Fibroblast of villous mesenchyme (primary cell): ENCODE measurements around the gene AK8. TPM values are rescaled to one million over a fixed set of nuclear protein-coding genes. Genes with fewer than 3 reads are reported as not detected.

Experiments used
- DNase-seq: peaks from one replicate; pipeline ENCODE4 v3.0.0-alpha.2; 2010; ENCODE audit warnings: low read depth
- H3K4me3 ChIP-seq: 2 replicates; pipeline ENCODE4 v1.5.1; 2011; ENCODE audit warnings: low read depth, mild to moderate bottlenecking, low read length
- CTCF ChIP-seq: IDR thresholded peaks from 2 replicates; pipeline ENCODE4 v1.5.1; 2012; ENCODE audit warnings: low read depth, mild to moderate bottlenecking, low read length; ENCODE audit not compliant: insufficient read depth
- total RNA-seq: library from RNA; depleted of rRNA; stranded (reverse); fragments of >200 nt; gene quantifications from 2 replicates; pipeline ENCODE4 v1.2.3, GENCODE V29; 2012

The AK8 gene
- total RNA-seq, 1 donor, result not detected

- no peak for TF ChIP-seq CTCF
- H3K4me3 ChIP-seq, result no peak overlapping the region
- DNase-seq, result no peak
These were observed 3.7 kb upstream of the AK8 start for GRCh38 chr9:132881826-132882225.

- no peak overlapping the region for H3K4me3 ChIP-seq
- no peak for DNase-seq
- no peak for TF ChIP-seq CTCF
These were observed 2.2 kb upstream of the AK8 start for GRCh38 chr9:132880324-132880661.

GRCh38 chr9:132879457-132880323 is 1.6 kb upstream of the AK8 start:
- no peak for DNase-seq

GRCh38 chr9:132878695-132879456 is 792 bp upstream of the AK8 start, which contains the start of gene SPACA9:
TSS of gene SPACA9 (plus strand) at chr9:132878898. CDS start at chr9:132883948, 5,050 bp downstream.
- H3K4me3 ChIP-seq, result peak within 1 kb of the TSS; percentile 99
- DNase-seq, result peak; percentile 52
- TF ChIP-seq CTCF, result no peak

More at GRCh38 chr9:132879457-132880323, 1.6 kb upstream of the AK8 start:
- peak overlapping the region; percentile 99 for H3K4me3 ChIP-seq
- no peak for TF ChIP-seq CTCF

- H3K4me3 ChIP-seq, result peak overlapping the region; percentile 99
- DNase-seq, result no peak
- TF ChIP-seq CTCF, result no peak
These were observed 643 bp downstream of the AK8 start for GRCh38 chr9:132877458-132877823.

- no peak for DNase-seq
- TF ChIP-seq CTCF, result no peak
- no peak overlapping the region for H3K4me3 ChIP-seq
These were observed 1.2 kb downstream of the AK8 start for GRCh38 chr9:132876849-132877248.
